ENCODE results near the gene PRUNE2.

PRUNE2 gene

DNA sequence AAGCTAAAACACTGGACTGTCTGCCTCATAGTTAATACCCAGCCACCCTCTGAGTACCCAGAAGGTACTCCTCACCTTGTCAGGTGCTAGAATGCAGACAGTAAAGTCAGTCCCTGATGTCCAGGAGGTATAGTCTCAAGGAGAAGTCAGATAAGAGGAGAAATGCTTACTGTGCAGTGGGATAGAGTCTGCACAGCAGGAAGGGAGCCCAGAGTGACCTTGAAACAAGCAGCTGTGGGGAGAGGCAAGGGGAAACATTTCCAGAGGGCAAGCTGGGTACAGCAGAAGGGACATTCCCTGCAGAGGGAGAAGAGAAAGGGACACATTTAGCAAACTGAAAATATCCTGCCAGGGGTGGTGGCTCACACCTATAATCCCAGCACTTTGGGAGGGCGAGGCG, 324.2 kb downstream of the PRUNE2 start:
- H3K27me3 ChIP-seq (ENCODE audit: low read depth, low read length) = no peaks in the 10 kb centered on the region
- no peak overlapping the region for H3K27ac ChIP-seq (ENCODE audit: low read length)
- H3K9me3 ChIP-seq (ENCODE audit: control insufficient read depth in 1 of 2, low read length in 2 of 2) = no peaks in the 10 kb centered on the region
- no peak overlapping the region for H3K4me3 ChIP-seq (ENCODE audit: low read depth in 1 of 2, low read length in 2 of 2)
- no peaks in the 10 kb centered on the region for H3K4me1 ChIP-seq (ENCODE audit: control insufficient read depth in 1 of 2, insufficient read depth in 2 of 2, low read length in 2 of 2)
- no peaks in the 10 kb centered on the region for H3K36me3 ChIP-seq (ENCODE audit: control insufficient read depth in 1 of 2, insufficient read depth in 2 of 2, low read length in 2 of 2)

DNA sequence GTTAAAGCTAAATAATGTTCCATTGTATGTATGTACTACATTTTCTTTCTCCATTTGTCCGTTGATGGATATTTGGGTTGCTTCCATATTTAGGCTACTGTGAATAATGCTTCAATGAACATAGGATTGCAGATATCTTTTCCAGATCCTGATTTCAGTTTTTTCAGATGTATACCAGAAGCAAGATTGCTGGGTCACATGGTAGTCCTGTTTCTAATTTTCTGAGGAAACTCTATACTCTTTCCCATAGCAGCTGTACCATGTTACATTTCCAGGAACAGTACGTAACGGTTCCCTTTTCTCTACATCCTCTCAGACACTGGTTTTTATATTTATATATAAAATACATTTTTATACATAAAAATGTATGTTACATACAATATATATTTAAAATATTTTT, 325.1 kb downstream of the PRUNE2 start:
- Histone ChIP-seq H3K36me3 (ENCODE audit: control insufficient read depth in 1 of 2, insufficient read depth in 2 of 2, low read length in 2 of 2) (no peaks in the 10 kb centered on the region), H3K4me3 (ENCODE audit: low read depth in 1 of 2, low read length in 2 of 2) (no peak overlapping the region), H3K27me3 (ENCODE audit: low read depth, low read length) (no peaks in the 10 kb centered on the region), H3K9me3 (ENCODE audit: control insufficient read depth in 1 of 2, low read length in 2 of 2) (no peaks in the 10 kb centered on the region), H3K27ac (ENCODE audit: low read length) (no peak overlapping the region), H3K4me1 (ENCODE audit: control insufficient read depth in 1 of 2, insufficient read depth in 2 of 2, low read length in 2 of 2) (no peaks in the 10 kb centered on the region)

DNA sequence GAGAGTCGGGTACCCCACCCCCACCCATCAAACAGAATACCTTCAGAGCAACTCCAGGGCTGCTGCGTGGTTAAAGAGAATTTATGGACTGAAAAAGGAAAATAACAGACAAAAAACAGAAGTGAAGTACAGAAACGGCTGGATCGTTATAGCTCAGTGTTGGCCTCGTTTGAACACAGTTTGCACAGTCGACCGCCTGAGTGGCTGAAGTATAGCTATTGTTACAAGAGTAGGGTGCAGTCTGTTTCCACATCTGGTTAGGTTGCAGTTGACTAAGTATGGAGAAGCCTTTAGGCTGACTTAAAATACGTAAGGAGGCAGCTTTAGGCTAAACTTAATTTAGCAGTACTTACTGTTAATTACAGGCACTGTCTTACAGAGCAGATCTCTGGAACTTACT, 325.7 kb downstream of the PRUNE2 start:
- H3K9me3 ChIP-seq (ENCODE audit: control insufficient read depth in 1 of 2, low read length in 2 of 2) = no peaks in the 10 kb centered on the region
- no peaks in the 10 kb centered on the region for H3K36me3 ChIP-seq (ENCODE audit: control insufficient read depth in 1 of 2, insufficient read depth in 2 of 2, low read length in 2 of 2)
- H3K27ac ChIP-seq (ENCODE audit: low read length) = no peak overlapping the region
- no peaks in the 10 kb centered on the region for H3K4me1 ChIP-seq (ENCODE audit: control insufficient read depth in 1 of 2, insufficient read depth in 2 of 2, low read length in 2 of 2)
- H3K27me3 ChIP-seq (ENCODE audit: low read depth, low read length) = no peaks in the 10 kb centered on the region
- no peak overlapping the region for H3K4me3 ChIP-seq (ENCODE audit: low read depth in 1 of 2, low read length in 2 of 2)

DNA sequence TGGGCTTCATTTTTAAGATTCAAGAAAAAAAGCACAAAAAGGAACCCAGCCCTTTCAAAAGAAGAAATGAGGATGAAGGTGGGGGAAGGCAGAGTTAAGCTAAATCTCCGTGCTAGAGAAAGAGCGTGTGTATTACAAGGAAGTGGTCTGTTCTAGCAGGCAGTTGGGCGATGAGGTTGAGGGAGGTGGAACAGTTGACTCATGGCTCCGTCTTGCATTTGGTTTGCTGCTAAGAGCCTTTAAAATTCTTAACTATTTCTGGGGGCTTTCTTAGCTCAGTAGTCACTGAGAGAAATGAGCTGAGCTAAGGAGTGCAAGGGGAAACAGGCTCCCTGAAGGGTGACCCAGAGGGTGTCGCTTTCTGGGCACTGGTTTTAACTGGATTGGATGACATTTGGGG, 329.6 kb downstream of the PRUNE2 start:
- Histone ChIP-seq H3K36me3 (ENCODE audit: control insufficient read depth in 1 of 2, insufficient read depth in 2 of 2, low read length in 2 of 2) (no peaks in the 10 kb centered on the region), H3K4me3 (ENCODE audit: low read depth in 1 of 2, low read length in 2 of 2) (no peak overlapping the region), H3K27me3 (ENCODE audit: low read depth, low read length) (no peaks in the 10 kb centered on the region), H3K9me3 (ENCODE audit: control insufficient read depth in 1 of 2, low read length in 2 of 2) (no peaks in the 10 kb centered on the region), H3K4me1 (ENCODE audit: control insufficient read depth in 1 of 2, insufficient read depth in 2 of 2, low read length in 2 of 2) (no peaks in the 10 kb centered on the region), H3K27ac (ENCODE audit: low read length) (no peak overlapping the region)

DNA sequence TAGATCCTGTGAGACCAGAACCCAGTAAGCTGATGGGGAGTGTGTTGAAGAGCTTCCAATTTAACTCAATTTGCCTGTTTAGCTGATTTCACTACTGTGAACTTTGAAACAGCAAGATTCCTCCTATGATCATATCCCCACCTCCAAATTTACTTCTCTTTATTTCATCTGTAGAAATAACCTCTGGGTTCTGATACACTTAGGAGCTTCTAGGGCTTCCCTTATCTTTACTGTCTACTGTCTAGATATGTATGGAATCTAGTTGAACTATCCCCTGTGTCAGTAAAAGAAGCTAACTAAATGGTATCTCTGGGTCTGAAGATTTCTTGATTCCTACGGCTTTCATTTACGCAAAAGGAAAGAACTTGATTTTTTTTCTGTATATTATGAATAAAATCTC, 330.2 kb downstream of the PRUNE2 start:
- no peaks in the 10 kb centered on the region for H3K27me3 ChIP-seq (ENCODE audit: low read depth, low read length)
- H3K27ac ChIP-seq (ENCODE audit: low read length) = no peak overlapping the region
- no peaks in the 10 kb centered on the region for H3K36me3 ChIP-seq (ENCODE audit: control insufficient read depth in 1 of 2, insufficient read depth in 2 of 2, low read length in 2 of 2)
- H3K9me3 ChIP-seq (ENCODE audit: control insufficient read depth in 1 of 2, low read length in 2 of 2) = peaks cover 0 to 2% of the 10 kb centered on the region in 2 donors
- H3K4me1 ChIP-seq (ENCODE audit: control insufficient read depth in 1 of 2, insufficient read depth in 2 of 2, low read length in 2 of 2) = no peaks in the 10 kb centered on the region
- H3K4me3 ChIP-seq (ENCODE audit: low read depth in 1 of 2, low read length in 2 of 2) = no peak overlapping the region

DNA sequence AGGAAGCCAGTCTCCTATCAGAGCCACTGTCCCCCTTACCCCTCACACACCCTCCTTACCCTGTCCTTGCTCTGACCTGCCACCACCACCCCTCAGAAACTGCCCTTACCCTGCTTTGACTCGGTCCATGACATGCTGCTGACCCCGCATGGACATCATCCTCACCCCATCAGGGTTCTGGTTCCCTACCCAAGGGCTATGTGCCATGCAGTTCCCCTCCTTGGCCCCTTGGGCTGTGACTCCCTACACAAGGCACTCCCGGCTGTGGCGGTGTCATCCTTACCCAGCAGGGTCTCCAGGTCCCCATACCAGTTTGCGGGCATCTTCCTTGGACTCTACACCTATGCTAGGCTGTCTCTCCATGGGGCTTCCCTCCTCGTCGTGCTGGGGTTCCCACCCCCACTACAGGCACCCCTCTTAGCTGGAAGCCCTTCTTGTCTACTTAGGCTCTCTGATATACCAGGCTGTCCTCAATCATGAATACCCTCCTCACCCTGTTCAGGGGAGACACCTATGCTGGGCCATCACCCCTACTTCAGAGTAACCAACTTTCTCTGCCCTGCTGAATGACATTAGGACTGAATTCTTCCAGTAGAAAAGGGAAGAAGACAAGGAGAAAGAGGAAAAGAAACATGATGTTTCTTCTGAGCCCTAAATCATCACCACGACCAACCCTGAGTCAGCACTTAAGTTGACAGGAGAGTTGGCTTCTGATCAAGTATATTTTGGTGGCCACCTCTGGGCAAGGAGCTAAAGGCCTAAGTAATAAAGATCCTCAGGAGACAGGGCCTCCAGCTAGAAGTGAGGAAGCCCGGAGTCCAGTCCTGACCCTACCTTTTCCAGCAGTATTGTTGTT, 331.8 kb downstream of the PRUNE2 start:
- Histone ChIP-seq H3K4me1 (ENCODE audit: control insufficient read depth in 1 of 2, insufficient read depth in 2 of 2, low read length in 2 of 2) (no peaks in the 10 kb centered on the region), H3K27ac (ENCODE audit: low read length) (no peak overlapping the region), H3K27me3 (ENCODE audit: low read depth, low read length) (no peaks in the 10 kb centered on the region), H3K9me3 (ENCODE audit: control insufficient read depth in 1 of 2, low read length in 2 of 2) (peaks cover 5 to 6% of the 10 kb centered on the region in 2 donors), H3K4me3 (ENCODE audit: low read depth in 1 of 2, low read length in 2 of 2) (no peak overlapping the region), H3K36me3 (ENCODE audit: control insufficient read depth in 1 of 2, insufficient read depth in 2 of 2, low read length in 2 of 2) (no peaks in the 10 kb centered on the region)

DNA sequence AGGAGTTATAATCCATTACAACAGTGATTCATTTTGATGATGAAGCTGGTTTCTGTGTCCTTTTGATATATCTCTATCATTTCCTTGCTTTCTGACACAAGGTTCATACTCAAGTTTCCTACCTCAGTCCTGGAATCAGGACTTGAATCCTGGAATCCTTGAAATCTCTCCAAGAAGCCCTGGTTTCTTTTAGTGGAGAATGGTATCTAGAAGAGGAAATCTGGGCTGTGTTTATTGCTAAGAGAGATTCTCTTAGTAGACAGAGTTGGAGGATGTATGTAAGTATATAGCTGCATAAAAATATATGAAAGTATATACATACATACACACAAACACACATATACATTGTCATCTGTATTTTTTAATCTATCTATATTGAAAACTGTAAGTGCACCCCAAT, 332.5 kb downstream of the PRUNE2 start:
- Histone ChIP-seq H3K4me1 (ENCODE audit: control insufficient read depth in 1 of 2, insufficient read depth in 2 of 2, low read length in 2 of 2) (no peaks in the 10 kb centered on the region), H3K27me3 (ENCODE audit: low read depth, low read length) (no peaks in the 10 kb centered on the region), H3K27ac (ENCODE audit: low read length) (no peak overlapping the region), H3K36me3 (ENCODE audit: control insufficient read depth in 1 of 2, insufficient read depth in 2 of 2, low read length in 2 of 2) (no peaks in the 10 kb centered on the region), H3K4me3 (ENCODE audit: low read depth in 1 of 2, low read length in 2 of 2) (no peak overlapping the region), H3K9me3 (ENCODE audit: control insufficient read depth in 1 of 2, low read length in 2 of 2) (peaks cover 5 to 6% of the 10 kb centered on the region in 2 donors)

DNA sequence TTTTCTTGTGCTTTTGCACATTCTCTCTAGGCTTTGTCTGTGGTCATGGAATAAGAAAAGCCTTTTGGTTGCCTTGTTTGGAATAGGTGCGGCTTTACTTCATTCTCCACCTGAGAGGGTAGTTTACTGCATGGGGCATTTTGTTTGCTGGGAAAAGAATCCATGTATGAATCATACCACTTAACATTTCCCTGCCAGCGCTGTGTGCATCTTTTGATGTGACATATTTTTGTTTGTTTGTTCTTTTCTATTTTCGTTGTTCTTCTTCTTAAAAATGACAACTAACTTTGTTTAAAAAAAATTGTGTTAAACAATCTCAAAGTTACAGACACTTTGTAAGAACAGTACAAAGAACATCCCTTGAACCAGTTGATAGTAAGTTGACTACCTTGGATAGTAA, 333.8 kb downstream of the PRUNE2 start:
- H3K27me3 ChIP-seq (ENCODE audit: low read depth, low read length) = no peaks in the 10 kb centered on the region
- H3K27ac ChIP-seq (ENCODE audit: low read length) = no peak overlapping the region
- H3K9me3 ChIP-seq (ENCODE audit: control insufficient read depth in 1 of 2, low read length in 2 of 2) = peaks cover 5 to 6% of the 10 kb centered on the region in 2 donors
- H3K36me3 ChIP-seq (ENCODE audit: control insufficient read depth in 1 of 2, insufficient read depth in 2 of 2, low read length in 2 of 2) = no peaks in the 10 kb centered on the region
- no peak overlapping the region for H3K4me3 ChIP-seq (ENCODE audit: low read depth in 1 of 2, low read length in 2 of 2)
- H3K4me1 ChIP-seq (ENCODE audit: control insufficient read depth in 1 of 2, insufficient read depth in 2 of 2, low read length in 2 of 2) = no peaks in the 10 kb centered on the region

DNA sequence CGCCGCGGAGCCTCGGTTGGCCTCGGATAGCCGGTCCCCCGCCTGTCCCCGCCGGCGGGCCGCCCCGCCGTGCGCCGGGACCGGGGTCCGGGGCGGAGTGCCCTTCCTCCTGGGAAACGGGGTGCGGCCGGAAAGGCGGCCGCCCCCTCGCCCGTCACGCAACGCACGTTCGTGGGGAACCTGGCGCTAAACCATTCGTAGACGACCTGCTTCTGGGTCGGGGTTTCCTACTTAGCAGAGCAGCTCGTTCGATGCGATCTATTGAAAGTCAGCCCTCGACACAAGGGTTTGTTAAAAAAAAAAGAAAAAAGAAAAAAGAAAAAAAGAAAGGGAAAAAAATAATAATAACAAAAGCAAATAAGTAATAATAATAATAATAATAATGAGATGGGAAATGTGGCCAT, 334.2 kb downstream of the PRUNE2 start:
- H3K27ac ChIP-seq (ENCODE audit: low read length) = peak overlapping the region; percentile 2
- peaks cover 5 to 6% of the 10 kb centered on the region in 2 donors for H3K9me3 ChIP-seq (ENCODE audit: control insufficient read depth in 1 of 2, low read length in 2 of 2)
- H3K27me3 ChIP-seq (ENCODE audit: low read depth, low read length) = no peaks in the 10 kb centered on the region
- H3K36me3 ChIP-seq (ENCODE audit: control insufficient read depth in 1 of 2, insufficient read depth in 2 of 2, low read length in 2 of 2) = no peaks in the 10 kb centered on the region
- H3K4me1 ChIP-seq (ENCODE audit: control insufficient read depth in 1 of 2, insufficient read depth in 2 of 2, low read length in 2 of 2) = no peaks in the 10 kb centered on the region
- H3K4me3 ChIP-seq (ENCODE audit: low read depth in 1 of 2, low read length in 2 of 2) = peak overlapping the region; percentile 41 to 62

DNA sequence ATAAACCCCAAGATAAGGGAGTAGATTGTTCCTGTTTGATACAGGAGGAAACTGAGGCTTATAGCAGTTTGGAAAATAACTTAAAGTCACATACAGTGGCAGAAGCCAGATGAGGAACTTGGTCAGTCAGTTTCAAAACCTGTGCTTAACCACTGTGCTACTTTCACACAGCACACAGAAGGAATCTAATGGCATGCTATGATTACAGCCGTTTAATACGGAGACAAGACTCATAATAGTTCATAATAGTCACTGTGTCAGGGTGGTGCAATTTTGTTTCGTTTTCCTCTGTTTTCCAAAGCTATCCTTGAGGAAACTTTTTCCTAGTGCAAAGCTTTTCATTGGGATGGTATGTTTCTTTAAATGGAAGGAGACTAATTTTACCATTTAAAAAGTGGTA, 334.6 kb downstream of the PRUNE2 start:
- Histone ChIP-seq H3K4me3 (ENCODE audit: low read depth in 1 of 2, low read length in 2 of 2) (peak overlapping the region; percentile 41 to 62), H3K9me3 (ENCODE audit: control insufficient read depth in 1 of 2, low read length in 2 of 2) (peaks cover 5 to 6% of the 10 kb centered on the region in 2 donors), H3K27ac (ENCODE audit: low read length) (peak overlapping the region; percentile 2), H3K36me3 (ENCODE audit: control insufficient read depth in 1 of 2, insufficient read depth in 2 of 2, low read length in 2 of 2) (no peaks in the 10 kb centered on the region), H3K4me1 (ENCODE audit: control insufficient read depth in 1 of 2, insufficient read depth in 2 of 2, low read length in 2 of 2) (no peaks in the 10 kb centered on the region), H3K27me3 (ENCODE audit: low read depth, low read length) (no peaks in the 10 kb centered on the region)

DNA sequence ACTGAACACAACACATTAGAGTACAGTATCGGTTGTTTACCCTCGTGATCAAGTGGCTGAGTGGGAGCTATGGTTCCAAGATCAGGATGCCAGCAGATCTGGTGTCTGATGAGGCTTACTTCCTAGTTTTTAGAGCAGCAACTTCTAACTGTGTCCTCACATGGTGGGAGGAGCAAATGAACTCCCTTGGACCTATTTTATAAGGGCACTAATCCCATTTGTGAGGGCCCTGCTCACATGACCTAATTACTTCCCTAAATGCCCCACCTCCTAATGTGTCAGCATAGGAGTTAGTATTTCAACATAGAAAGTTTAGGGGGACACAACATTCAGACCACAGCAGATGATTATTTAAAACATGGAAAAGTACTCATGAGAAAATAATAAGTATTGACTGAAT, 335.1 kb downstream of the PRUNE2 start:
- Histone ChIP-seq H3K27me3 (ENCODE audit: low read depth, low read length) (no peaks in the 10 kb centered on the region), H3K36me3 (ENCODE audit: control insufficient read depth in 1 of 2, insufficient read depth in 2 of 2, low read length in 2 of 2) (no peaks in the 10 kb centered on the region), H3K9me3 (ENCODE audit: control insufficient read depth in 1 of 2, low read length in 2 of 2) (peaks cover 5 to 6% of the 10 kb centered on the region in 2 donors), H3K4me3 (ENCODE audit: low read depth in 1 of 2, low read length in 2 of 2) (peak overlapping the region in 1 of 2 donors; percentile 62), H3K27ac (ENCODE audit: low read length) (no peak overlapping the region), H3K4me1 (ENCODE audit: control insufficient read depth in 1 of 2, insufficient read depth in 2 of 2, low read length in 2 of 2) (no peaks in the 10 kb centered on the region)

DNA sequence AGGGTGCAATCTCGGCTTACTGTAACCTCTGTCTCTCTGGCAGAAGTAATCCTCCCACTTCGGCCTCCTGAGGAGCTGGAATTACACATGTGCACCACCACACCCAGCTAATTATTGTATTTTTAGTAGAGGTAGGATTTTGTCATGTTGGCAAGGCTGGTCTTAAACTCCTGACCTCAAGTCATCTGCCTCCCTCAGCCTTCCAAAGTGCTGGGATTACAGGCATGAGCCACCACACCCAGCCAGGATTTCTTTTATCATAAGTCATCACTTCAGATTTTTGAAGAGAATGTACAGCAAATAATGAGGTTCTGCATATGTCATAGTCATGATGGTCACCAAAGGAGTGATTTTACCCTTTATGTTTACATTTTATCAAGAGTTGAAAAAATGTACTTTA, 338.8 kb downstream of the PRUNE2 start:
- H3K36me3 ChIP-seq (ENCODE audit: control insufficient read depth in 1 of 2, insufficient read depth in 2 of 2, low read length in 2 of 2) = peaks cover 0 to under 1% of the 10 kb centered on the region in 2 donors
- H3K4me3 ChIP-seq (ENCODE audit: low read depth in 1 of 2, low read length in 2 of 2) = no peak overlapping the region
- H3K9me3 ChIP-seq (ENCODE audit: control insufficient read depth in 1 of 2, low read length in 2 of 2) = peaks cover 5 to 6% of the 10 kb centered on the region in 2 donors
- H3K27ac ChIP-seq (ENCODE audit: low read length) = no peak overlapping the region
- H3K4me1 ChIP-seq (ENCODE audit: control insufficient read depth in 1 of 2, insufficient read depth in 2 of 2, low read length in 2 of 2) = no peaks in the 10 kb centered on the region
- no peaks in the 10 kb centered on the region for H3K27me3 ChIP-seq (ENCODE audit: low read depth, low read length)
